B cell (primary cell): Measurements from ENCODE around the gene SHOX. TPM values are rescaled to one million over a fixed set of nuclear protein-coding genes. Genes with fewer than 3 reads are reported as not detected.

Experiments used
- ATAC-seq: fragments of 200-7000 bp; cut with Tn5 transposase; one replicate; pipeline ENCODE4 v1.10.0; 2021; ENCODE audit warnings: low read depth, mild to moderate bottlenecking, moderate number of reproducible peaks, moderate library complexity
- CTCF ChIA-PET: fragments of 350-600 bp; sonication (Branson Sonifier 250); formaldehyde crosslinking; loops from one replicate; lab custom pipeline; 2021; ENCODE audit warnings: antibody characterized with exemption, inconsistent platforms; lab: Charles Lee
- POLR2A ChIA-PET: fragments of 350-600 bp; sonication (Branson Sonifier 250); formaldehyde crosslinking; loops from one replicate; lab custom pipeline; 2021; ENCODE audit warnings: antibody characterized with exemption; lab: Charles Lee
- DNase-seq: peaks from one replicate; pipeline ENCODE4 v3.0.0; 2013
- H2AFZ ChIP-seq: 2 replicates; pipeline ENCODE4 v1.6.1; 2012; ENCODE audit warnings: mild to moderate bottlenecking, low read depth, low read length; ENCODE audit not compliant: insufficient read depth, poor library complexity, severe bottlenecking
- H3K27ac ChIP-seq, 2 donors: 1 replicate in 1 of 2; 2 replicates in 1 of 2; pipeline ENCODE4 v1.5.1; 2012 to 2013; ENCODE audit warnings: low read length in 2 of 2, mild to moderate bottlenecking in 2 of 2, moderate library complexity in 1 of 2
- H3K27me3 ChIP-seq, 4 experiments: fragments of 200-600 bp in 1 of 4; sonication (generic) in 1 of 4; replicated peaks in 1 of 4; 1 replicate in 2 of 4; 2 replicates in 2 of 4; pipeline versions ENCODE4 v1.6.1 to v1.7.0; 2013 to 2016; ENCODE audit warnings: low read length in 3 of 4, mild to moderate bottlenecking in 2 of 4, mixed read lengths in 1 of 4, moderate library complexity in 1 of 4; ENCODE audit not compliant: insufficient read depth in 4 of 4, control insufficient read depth in 3 of 4; ENCODE audit errors: control extremely low read depth in 1 of 4
- H3K36me3 ChIP-seq, 2 experiments: replicated peaks in 1 of 2; 1 replicate in 1 of 2; 2 replicates in 1 of 2; pipeline versions ENCODE4 v1.6.1 to v1.7.1; 2013; ENCODE audit warnings: low read length in 1 of 2; ENCODE audit not compliant: insufficient read depth in 2 of 2, control insufficient read depth in 1 of 2; ENCODE audit errors: control extremely low read depth in 1 of 2, extremely low read depth in 1 of 2
- H3K4me1 ChIP-seq, 2 donors: fragments of 200-600 bp in 1 of 2; sonication (generic) in 1 of 2; 1 replicate in 1 of 2; 2 replicates in 1 of 2; pipeline versions ENCODE4 v1.5.1 to v1.6.1; 2013 to 2017; ENCODE audit warnings: low read length in 2 of 2; ENCODE audit not compliant: control insufficient read depth in 2 of 2, insufficient read depth in 2 of 2
- H3K4me2 ChIP-seq: replicated peaks from 2 replicates; pipeline ENCODE3; 2012; ENCODE audit warnings: mild to moderate bottlenecking, low read depth, low read length; ENCODE audit not compliant: poor library complexity, severe bottlenecking
- H3K4me3 ChIP-seq, 5 experiments: fragments of 200-600 bp in 1 of 5; sonication (generic) in 1 of 5; 1 replicate in 3 of 5; 2 replicates in 2 of 5; pipeline versions ENCODE4 v1.5.1 to v1.7.0; 2011 to 2016; ENCODE audit warnings: low read length in 4 of 5, mild to moderate bottlenecking in 4 of 5, low read depth in 2 of 5, control low read depth in 1 of 5, moderate library complexity in 1 of 5; ENCODE audit not compliant: insufficient read depth in 1 of 5; ENCODE audit errors: control extremely low read depth in 1 of 5, extremely low read depth in 1 of 5
- H3K79me2 ChIP-seq: fragments of 200-600 bp; sonication (generic); one replicate; pipeline ENCODE4 v1.6.0; 2016; ENCODE audit warnings: low read length; ENCODE audit not compliant: control insufficient read depth, insufficient read depth
- H3K9ac ChIP-seq: fragments of 200-600 bp; sonication (generic); 2 replicates; pipeline ENCODE4 v1.6.1; 2017; ENCODE audit warnings: mild to moderate bottlenecking, low read length, moderate library complexity
- H3K9me3 ChIP-seq, 3 donors: one replicate each; pipeline versions ENCODE4 v1.6.1 to v1.7.1; 2013; ENCODE audit warnings: low read length in 2 of 3; ENCODE audit not compliant: control insufficient read depth in 2 of 3, insufficient read depth in 1 of 3; ENCODE audit errors: control extremely low read depth in 1 of 3
- H4K20me1 ChIP-seq: 2 replicates; pipeline ENCODE4 v1.6.0; 2012; ENCODE audit warnings: mild to moderate bottlenecking, low read length; ENCODE audit not compliant: insufficient read depth, control insufficient read depth, poor library complexity, severe bottlenecking
- H3K27ac Mint-ChIP-seq: one replicate; pipeline ENCODE4 v1.8.0; 2021; ENCODE audit warnings: mixed read lengths
- H3K27me3 Mint-ChIP-seq: one replicate; pipeline ENCODE4 v1.8.0; 2021; ENCODE audit warnings: mixed read lengths
- H3K4me1 Mint-ChIP-seq: one replicate; pipeline ENCODE4 v1.8.0; 2021; ENCODE audit warnings: mixed read lengths
- H3K4me3 Mint-ChIP-seq: one replicate; pipeline ENCODE4 v1.8.0; 2021; ENCODE audit warnings: mixed read lengths
- H3K9me3 Mint-ChIP-seq: one replicate; pipeline ENCODE4 v1.8.0; 2022; ENCODE audit warnings: mixed read lengths; ENCODE audit not compliant: insufficient read depth
- EZH2 ChIP-seq: IDR thresholded peaks from 2 replicates; pipeline ENCODE4 v1.6.1; 2012; ENCODE audit warnings: borderline replicate concordance, low read depth, mild to moderate bottlenecking, moderate library complexity, low read length; ENCODE audit not compliant: insufficient read depth, poor library complexity, severe bottlenecking
- WGBS: methylation state at CpG from one replicate; pipeline ENCODE4 v1.1.5; 2013; ENCODE audit warnings: missing lambda C conversion rate; ENCODE audit not compliant: insufficient coverage; 5-methylcytosine and 5-hydroxymethylcytosine counted together
- intact Hi-C: fragments of 100-400 bp; cut with micrococcal nuclease; formaldehyde crosslinking; loops from one replicate; pipeline ENCODE4 v1.10.0; 2022
- polyA plus RNA-seq: library from polyadenylated mRNA; depleted of rRNA; stranded (reverse); fragments of >200 nt; gene quantifications from 2 replicates; pipeline ENCODE4 v1.2.3, GENCODE V29; 2012
- total RNA-seq, 2 donors: library from RNA; stranded (reverse); fragments of 120-200 nt in 1 of 2; gene quantifications; 1 replicate in 1 of 2; 2 replicates in 1 of 2; pipeline versions ENCODE4 v1.2.3 to v1.2.4, GENCODE V29; 2013 to 2022
- TF ChIP-seq, protein P1 (sequence below): fragments of 200-600 bp; IDR thresholded peaks from one replicate; pipeline ENCODE4 v1.8.0; 2022; ENCODE audit warnings: antibody characterized with exemption, mild to moderate bottlenecking

The SHOX gene
- total and polyA plus RNA-seq, 2 donors (not counting 1 experiment from before 2014, with no cell fraction given): not detected

DNA sequence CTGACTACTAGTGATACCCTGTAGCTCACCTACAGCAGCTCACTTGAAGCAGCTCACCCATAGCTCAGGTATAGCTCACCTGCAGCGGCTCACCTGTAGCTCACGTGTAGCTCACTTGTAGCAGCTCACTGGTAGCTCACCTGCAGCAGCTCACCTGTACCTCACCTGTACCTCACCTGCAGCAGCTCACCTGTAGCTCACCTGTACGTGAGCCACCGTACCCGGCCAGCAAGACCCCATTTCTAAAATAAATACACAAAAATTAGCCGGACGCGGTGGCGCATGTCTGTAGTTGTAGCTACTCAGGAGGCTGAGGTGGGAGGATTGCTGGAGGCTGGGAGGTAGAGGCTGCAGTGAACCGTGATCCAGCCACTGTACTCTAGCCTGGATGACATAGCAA is 30.6 kb downstream of the SHOX start:
- ChIA-PET POLR2A (no interaction called here), CTCF (no interaction called here)
- Histone ChIP-seq H2AFZ (no peak overlapping the region), H3K27me3 (no peaks in the 10 kb centered on the region), H3K36me3 (no peaks in the 10 kb centered on the region), H4K20me1 (no peaks in the 10 kb centered on the region), H3K9ac (no peak overlapping the region), H3K4me2 (no peak overlapping the region), H3K9me3 (peaks cover 0 to 11% (median 0%) of the 10 kb centered on the region in 3 donors), H3K27ac (no peak overlapping the region), H3K79me2 (no peaks in the 10 kb centered on the region), H3K4me1 (no peaks in the 10 kb centered on the region), H3K4me3 (no peak overlapping the region)
- no peaks in the 10 kb centered on the region for H3K9me3 Mint-ChIP-seq
- WGBS: 100% methylated on average over 2 of the region's 10 CpGs
- intact Hi-C loops: no loop called here
- DNase-seq: no peak
- H3K27ac Mint-ChIP-seq: no peak overlapping the region
- TF ChIP-seq, protein P1, sequence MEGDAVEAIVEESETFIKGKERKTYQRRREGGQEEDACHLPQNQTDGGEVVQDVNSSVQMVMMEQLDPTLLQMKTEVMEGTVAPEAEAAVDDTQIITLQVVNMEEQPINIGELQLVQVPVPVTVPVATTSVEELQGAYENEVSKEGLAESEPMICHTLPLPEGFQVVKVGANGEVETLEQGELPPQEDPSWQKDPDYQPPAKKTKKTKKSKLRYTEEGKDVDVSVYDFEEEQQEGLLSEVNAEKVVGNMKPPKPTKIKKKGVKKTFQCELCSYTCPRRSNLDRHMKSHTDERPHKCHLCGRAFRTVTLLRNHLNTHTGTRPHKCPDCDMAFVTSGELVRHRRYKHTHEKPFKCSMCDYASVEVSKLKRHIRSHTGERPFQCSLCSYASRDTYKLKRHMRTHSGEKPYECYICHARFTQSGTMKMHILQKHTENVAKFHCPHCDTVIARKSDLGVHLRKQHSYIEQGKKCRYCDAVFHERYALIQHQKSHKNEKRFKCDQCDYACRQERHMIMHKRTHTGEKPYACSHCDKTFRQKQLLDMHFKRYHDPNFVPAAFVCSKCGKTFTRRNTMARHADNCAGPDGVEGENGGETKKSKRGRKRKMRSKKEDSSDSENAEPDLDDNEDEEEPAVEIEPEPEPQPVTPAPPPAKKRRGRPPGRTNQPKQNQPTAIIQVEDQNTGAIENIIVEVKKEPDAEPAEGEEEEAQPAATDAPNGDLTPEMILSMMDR: no peak
- no peak for TF ChIP-seq EZH2
- no peaks in the 10 kb centered on the region for H3K27me3 Mint-ChIP-seq
- no peak for ATAC-seq
- H3K4me3 Mint-ChIP-seq: no peak overlapping the region
- H3K4me1 Mint-ChIP-seq: no peaks in the 10 kb centered on the region

DNA sequence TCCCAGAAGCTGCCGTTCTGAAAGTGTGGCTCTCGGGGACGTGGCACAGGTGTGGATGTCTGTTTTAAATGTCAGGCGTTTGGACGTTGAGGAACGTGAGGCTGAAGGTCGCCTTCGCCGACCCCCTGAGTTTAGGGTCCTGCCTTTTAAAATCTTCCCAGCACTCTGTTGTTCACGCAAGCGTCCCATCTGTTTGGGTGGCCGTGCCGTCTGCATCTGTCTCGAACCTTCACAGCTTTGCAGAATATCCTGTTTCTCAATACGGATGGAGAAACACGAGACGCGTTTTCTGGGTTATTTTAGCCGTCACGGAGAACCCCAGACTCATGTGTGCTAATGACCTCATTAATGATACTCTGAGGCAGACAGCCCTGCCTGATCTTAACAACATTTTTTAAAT is 31.5 kb downstream of the SHOX start:
- POLR2A ChIA-PET: no interaction called here
- no peaks in the 10 kb centered on the region for H3K36me3 ChIP-seq
- Mint-ChIP-seq H3K9me3 (no peaks in the 10 kb centered on the region), H3K4me1 (no peaks in the 10 kb centered on the region), H3K27me3 (no peaks in the 10 kb centered on the region), H3K4me3 (no peak overlapping the region), H3K27ac (no peak overlapping the region)
- peaks cover 0 to 15% (median 0%) of the 10 kb centered on the region in 3 donors for H3K9me3 ChIP-seq
- no peaks in the 10 kb centered on the region for H3K4me1 ChIP-seq
- H3K4me3 ChIP-seq: no peak overlapping the region
- intact Hi-C loops: no loop called here
- 88% methylated on average over 20 of the region's 20 CpGs for WGBS
- H4K20me1 ChIP-seq: no peaks in the 10 kb centered on the region
- H3K27ac ChIP-seq: no peak overlapping the region
- CTCF ChIA-PET: no interaction called here
- no peak for DNase-seq
- H3K79me2 ChIP-seq: no peaks in the 10 kb centered on the region
- H3K4me2 ChIP-seq: no peak overlapping the region
- H3K9ac ChIP-seq: no peak overlapping the region
- no peak overlapping the region for H2AFZ ChIP-seq
- TF ChIP-seq EZH2: no peak
- TF ChIP-seq, protein P1: no peak
- no peaks in the 10 kb centered on the region for H3K27me3 ChIP-seq
- ATAC-seq: no peak
